AML-193 (cell line): ENCODE measurements around the gene MCTS1.
"Not testable (repeated sequence)": the region's sequence is repeated elsewhere in the genome, so short reads cannot be mapped to it uniquely, and the experiment has no call there.

Experiments
- DNase-seq, 2 experiments: peaks; one replicate each; lab custom pipeline; 2025; lab: John Stamatoyannopoulos, UW

MCTS1 gene, protein sequence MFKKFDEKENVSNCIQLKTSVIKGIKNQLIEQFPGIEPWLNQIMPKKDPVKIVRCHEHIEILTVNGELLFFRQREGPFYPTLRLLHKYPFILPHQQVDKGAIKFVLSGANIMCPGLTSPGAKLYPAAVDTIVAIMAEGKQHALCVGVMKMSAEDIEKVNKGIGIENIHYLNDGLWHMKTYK

GRCh38 chrX:120603707-120604360, at the start of gene MCTS1:
Gene MCTS1 (plus strand): TSS chrX:120604101. CDS start chrX:120604237, 136 bp downstream.
- peak; percentile 78 to 87 for DNase-seq

- DNase-seq = no peak
Measured at GRCh38 chrX:120556251-120556650, 47.6 kb upstream of the MCTS1 start.

DNA sequence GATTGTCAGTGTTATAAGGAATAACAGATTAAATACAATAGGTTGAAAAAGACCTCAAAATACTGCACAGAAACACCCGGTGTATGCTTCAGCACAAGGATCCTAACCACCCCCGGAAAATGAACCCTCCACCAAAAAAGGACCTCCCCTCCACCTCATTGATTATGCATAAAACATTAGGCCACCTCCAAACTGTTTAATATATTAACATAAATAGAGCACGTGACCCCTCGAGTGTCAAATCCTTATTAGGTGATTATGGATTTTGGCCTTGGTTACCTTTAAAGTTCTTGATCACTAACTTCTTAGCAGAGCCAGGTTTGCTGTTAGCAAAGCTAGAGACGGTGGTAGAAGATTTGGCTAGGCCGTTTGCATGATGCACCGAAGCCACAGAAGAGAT, 44.1 kb upstream of the MCTS1 start:
- DNase-seq = no peak

- no peak for DNase-seq
Measured at GRCh38 chrX:120560405-120560841, 43.5 kb upstream of the MCTS1 start.

GRCh38 chrX:120560842-120561633, 42.9 kb upstream of the MCTS1 start, which contains the start of gene CUL4B:
Gene CUL4B (minus strand): TSS chrX:120560962. CDS start chrX:120560638, 324 bp downstream.
- DNase-seq = peak; percentile 52 to 75

GRCh38 chrX:120561634-120562568, 42.0 kb upstream of the MCTS1 start:
- no peak for DNase-seq

DNA sequence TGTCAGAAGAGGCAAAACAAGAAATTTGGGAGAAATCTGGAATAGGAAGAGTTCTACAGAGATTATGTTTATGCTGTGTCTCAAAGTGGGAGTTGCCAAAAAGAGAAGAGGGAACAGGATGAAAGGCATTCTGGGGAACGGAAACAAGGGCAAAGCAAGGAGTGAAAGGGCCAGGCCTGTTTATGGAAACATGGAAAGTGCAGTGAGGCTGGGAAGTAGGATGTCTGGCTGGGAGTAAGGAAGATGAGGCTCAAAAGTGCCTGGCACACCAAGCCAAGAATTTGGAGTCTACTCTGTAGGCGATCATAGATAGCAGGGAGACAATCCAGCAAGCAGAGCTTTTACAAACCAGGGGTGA, 41.4 kb upstream of the MCTS1 start:
- no peak for DNase-seq

DNA sequence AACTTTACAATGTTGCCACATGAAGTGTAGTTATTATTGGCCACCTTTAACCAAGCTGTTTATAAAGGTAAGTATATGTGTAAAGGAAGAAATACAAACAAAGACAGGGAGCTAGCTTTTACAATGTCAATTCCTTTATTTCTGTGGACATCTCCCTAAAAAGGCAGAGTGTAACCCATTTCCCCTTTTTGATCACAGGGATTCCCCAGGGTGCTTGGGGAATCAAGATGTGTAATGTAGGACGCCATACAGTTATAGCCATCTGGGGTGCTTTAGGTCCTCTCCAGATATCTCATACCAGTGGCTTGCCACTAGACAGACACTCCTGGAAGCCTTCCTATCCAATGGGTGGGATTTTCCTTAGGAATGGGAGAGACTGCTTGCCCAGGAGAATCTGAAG, 39.0 kb upstream of the MCTS1 start:
- no peak for DNase-seq

DNA sequence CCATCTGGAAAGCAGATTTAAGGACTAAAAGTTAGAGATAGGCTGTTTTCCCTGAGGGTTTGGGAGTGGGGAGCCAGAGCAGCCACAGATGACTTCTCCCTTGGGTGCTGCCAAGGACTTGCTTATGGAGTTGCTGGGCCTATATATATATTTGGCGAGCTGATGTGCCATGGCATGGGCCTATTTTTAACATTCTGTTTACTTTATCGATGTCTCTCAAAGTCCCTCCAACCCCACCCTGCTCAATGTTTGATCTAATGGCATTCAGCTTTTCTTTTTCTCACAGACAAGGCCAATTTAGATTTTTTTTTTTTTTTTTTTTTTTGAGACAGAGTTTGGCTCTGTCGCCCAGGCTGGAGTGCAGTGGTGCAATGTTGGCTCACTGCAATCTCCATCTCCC, 37.1 kb upstream of the MCTS1 start:
- DNase-seq = no peak

- DNase-seq = no peak
Measured at GRCh38 chrX:120568035-120568434, 35.9 kb upstream of the MCTS1 start.

DNA sequence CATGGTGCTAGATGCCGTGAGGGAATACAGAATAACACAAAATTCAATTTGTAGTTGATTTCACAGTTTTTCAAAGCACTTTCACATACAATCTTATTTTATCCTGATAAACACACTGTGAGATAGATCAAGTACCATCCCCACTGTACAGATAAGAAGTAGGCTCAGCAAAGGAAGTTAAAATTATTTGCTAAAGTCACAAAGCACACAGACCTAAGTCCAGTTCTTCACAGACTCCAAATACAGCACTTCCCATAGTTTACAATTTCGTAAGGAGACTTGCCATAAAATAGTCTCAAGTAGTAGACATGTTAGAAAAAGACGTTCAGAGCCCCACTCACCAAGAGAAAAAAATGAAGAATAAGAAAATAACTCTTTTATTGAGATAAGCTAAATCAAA, 35.3 kb upstream of the MCTS1 start:
- DNase-seq = no peak

DNA sequence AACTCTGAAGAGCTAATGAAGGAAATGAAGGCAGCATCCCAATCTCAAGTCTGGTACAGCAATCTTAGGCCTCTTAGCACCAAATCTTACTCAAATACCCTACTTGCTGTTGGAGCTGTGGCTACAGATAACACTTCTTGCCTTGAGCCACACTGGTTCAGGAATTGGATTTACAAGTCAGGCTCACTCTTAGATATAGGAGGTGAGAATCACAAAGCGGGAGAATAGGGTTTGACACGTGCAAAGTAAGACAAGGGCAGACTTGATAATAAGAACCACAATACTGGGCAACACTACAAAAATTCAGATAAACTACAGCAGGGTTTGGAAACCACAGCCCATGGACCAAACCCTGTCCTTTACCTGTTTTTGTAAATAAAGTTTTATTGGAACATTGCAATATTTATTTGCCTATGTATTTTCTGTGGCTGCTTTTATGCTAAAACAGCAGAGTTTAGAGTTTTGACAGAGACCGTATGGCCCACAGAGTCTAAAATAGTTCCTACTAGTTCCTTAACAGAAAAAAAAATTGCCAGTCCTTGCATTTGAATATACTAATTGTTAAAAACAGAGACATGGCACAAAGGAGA, 33.8 kb upstream of the MCTS1 start:
- DNase-seq = no peak

DNA sequence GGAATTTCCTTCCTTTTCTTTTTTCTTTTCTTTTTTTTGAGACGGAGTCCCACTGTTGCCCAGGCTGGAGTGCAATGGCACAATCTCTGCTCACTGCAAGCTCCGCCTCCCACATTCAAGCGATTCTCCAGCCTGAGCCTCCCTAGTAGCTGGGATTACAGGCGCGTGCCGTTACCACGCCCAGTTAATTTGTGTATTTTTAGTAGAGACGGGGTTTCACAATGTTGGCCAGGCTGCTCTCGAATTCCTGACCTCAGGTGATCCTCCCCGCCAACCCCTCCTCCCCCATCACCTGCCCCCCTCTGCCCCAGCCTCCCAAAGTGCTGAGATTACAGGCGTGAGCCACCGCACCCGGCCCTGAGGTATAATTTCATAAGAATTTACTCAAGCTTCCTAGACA, 30.1 kb upstream of the MCTS1 start:
- not testable (repeated sequence) for DNase-seq

DNA sequence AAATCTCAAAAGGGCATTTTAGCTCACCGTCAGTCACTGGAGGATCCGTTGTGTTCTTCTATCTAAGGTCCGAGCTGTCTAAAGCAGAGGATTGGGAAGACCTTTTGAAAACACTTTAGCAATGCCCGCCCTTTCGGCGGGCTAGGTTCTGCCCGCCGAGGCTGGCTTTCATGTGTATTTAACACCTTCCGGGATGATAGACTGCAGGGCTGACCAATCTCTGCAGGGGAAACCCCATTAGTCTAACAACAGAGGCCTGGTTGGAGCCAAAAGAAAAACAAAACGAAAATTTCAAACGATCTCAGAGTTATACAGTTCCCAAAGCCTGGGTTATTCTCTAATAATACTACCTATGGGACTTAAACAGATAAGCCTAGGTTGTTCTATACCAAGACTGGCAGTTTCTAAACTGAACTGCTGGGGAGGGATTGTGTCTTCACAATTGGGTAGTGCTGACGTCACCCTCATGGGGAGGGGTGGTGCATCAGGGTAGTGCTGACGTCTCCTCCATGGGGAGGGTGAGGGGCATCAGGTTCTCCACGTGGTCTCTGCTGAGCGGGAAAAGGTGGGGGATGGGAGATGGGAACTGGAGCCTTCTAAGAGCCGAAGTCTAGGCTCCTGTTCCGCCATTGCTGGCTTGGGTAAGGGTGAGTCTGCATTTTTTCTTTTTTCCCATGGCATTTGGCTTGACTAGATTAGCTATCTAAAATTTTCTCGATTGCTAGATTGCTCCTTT, 28.4 kb upstream of the MCTS1 start:
- DNase-seq = no peak

GRCh38 chrX:120585702-120586101, 18.2 kb upstream of the MCTS1 start:
- no peak for DNase-seq

DNA sequence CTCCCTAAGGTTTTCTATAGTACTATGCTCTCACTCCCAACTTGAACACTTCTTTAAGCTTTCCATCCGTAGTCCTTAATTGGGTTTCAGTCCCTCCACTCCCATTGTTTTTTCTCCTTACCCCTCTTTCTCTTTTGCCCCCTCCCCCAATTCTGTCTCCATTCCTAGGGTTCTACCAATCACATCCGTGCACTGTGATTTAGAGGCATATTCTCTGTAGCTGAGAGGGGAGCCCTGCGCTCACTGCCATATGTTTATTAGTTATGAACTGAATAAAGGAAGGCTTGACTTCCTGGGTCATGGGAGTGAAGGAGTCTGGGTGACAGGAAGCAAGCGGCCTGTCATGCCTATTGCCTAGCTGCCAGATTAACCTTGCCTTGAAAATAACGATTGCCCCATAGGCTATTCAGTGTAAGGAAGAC, 471 bp downstream of the MCTS1 start:
- DNase-seq = peak; percentile 3 to 45

GRCh38 chrX:120612086-120612485, 8.2 kb downstream of the MCTS1 start:
- no peak for DNase-seq

- DNase-seq = no peak
Measured at GRCh38 chrX:120614816-120615215, 10.9 kb downstream of the MCTS1 start.

GRCh38 chrX:120617996-120618630, 14.2 kb downstream of the MCTS1 start:
- no peak for DNase-seq

DNA sequence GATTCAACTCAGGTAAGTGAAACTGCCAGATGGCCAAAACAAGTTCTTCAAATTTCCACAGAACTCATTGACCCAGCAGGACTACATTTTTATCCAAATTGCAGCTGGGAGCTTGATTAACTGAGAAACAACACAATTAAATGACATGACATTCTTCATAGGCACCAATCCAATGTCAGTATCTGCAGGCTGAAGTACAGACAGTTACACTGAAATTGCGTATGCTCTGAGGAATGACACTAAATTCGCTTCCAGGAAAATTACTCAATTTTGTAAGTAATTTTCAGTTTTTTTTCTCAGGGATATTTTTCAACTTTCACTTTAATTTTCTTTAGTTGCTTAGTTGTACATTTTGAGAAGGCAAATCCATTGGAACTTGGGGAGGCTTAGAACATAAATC, 21.5 kb downstream of the MCTS1 start:
- DNase-seq = peak in 1 of 2 experiments; percentile 1
